Pons (tissue), 1 donor: Measurements from ENCODE around the gene MEIOSIN.

ENCODE experiments used
- DNase-seq: peaks from one replicate; pipeline ENCODE4 v3.0.0-alpha.2; 2016; ENCODE audit warnings: low spot score

The MEIOSIN gene

DNA sequence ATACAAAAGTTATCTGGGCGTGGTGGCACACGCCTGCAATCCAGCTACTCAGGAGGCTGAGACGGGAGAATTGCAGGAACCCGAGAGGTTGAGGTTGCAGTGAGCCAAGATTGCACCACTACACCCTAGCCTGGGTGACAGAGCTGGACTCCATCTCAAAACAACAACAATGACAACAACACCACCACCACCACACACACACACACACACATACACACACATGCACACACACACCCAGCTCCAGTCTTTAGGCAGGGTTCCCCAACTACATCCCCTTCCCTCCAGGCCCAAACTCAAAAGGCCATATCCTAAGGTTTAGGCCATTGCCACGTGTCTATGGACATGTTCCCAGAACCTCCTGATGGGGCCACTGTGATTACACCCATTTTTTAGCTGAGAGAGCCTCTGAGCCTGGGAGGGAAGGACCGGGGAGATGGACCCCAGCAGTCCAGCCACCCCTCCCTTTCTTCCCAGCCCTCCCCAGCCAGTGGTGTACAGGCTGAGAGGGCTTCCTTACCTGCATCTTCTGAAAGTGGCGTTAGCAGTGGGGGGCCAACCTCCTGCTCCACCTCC lies 68.5 kb downstream of the MEIOSIN start:
- no peak for DNase-seq

DNA sequence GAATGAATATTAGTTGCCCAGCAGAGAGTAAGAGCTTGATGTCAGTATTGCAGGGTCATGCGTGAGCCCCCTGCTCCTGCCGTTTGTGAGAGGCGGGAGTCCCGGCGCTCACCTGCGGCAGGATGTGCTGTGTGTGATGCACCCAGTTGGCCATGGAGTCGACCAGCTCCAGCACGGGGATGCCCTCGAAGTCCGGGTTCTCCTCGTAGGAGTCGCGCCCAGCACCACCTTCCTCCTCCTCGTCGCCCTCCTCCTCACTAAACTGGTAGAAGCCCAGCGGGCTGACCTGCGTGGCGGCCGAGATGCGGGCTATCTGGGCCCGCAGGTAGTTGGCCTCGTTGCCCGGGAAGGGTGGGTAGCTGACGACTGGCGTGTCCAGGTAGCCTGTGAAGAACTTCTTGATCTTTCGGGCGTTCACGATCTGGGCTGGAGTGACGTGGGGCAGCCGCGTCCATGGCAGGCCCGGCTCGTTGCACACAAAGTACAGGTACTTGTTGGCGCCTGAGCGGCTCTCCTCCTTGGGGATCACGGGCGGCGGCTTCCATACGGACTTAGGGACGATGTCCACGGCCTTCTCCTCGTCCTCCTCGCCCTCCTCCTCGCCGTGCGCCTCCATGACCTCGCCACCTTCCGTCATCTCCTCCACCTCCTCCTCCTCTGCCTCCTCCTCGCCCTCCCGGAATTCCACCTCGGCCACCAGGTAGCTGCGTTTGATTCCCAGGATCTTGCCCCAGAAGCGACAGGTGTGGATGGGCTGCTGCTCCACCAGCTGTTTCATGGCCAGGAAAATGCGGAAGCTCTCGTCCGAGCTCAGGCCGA lies 71.1 kb downstream of the MEIOSIN start:
- DNase-seq: no peak

DNA sequence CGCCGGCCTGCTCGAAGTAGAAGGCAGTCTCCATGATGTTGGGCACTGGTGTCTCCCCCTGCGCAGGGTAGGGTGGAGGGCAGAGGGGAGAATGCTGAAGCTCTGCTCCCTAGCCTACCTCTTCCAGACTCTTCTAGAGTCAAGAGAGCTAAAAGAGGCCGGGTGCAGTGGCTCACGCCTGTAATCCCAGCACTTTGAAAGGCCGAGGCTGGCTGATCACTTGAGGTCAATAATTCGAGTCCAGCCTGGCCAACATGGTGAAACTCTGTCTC lies 71.7 kb downstream of the MEIOSIN start:
- DNase-seq: no peak

DNA sequence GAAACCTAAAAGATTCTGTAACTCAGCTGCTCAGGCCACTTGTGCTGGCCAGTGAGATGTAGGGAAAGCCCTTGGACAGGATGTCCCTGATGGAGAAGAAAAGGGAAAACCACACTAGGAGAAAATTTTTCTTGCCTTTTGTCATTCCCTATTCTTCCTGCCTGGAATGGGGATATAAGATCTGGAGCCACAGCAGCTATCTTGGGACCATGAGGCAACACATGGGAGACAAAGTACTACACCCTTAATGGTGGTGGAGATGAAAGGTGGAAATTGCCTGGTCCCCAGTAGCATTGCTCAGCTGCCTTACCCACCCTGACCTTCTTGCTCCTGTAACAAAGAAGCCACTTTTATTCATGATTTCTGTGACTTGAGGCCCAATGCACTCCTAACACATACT lies 72.5 kb downstream of the MEIOSIN start:
- no peak for DNase-seq

DNA sequence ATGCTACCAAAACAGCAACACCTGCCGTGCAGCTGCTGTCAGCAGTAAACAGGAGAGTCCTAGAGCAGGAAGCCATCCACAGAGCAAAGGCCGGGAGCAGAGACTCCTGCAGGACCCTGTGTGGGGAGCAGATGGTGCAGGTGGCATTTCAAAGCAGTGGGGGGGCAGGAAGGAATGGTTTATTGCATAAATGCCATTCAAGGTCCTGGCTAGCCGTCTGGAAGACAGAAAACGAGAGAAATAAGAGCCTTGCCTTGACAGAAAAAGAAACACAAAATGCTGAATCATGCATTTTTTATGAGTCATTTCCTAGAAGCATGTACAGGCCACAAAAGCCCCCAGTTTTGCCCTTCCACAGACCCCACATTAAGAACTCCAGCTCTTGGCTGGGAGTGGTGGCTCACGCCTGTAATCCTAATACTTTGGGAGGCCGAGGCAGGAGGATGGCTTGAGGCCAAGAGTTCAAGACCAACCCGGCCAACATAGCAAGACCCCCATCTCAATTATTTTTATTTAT lies 76.5 kb downstream of the MEIOSIN start:
- no peak for DNase-seq

DNA sequence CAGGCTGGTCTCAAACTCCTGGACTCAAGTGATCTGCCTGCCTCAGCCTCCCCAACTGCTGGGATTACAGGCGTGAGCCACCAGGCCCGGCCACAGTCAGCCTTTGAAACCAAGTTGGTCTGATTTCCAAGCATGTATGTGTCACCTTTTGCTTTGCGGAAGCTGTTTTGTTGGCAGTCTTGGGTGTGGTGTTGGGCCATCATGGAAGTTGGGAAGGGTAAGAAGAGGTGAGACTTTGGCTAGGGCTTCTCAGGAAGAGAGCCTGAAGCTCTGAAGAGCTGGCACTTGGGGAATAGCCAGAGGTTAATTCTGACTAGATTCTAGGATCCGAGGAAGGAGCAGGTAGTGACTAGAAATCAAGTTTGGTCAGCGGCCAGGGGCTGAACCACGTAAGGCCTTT lies 79.1 kb downstream of the MEIOSIN start:
- DNase-seq: no peak
